SK-N-SH treated with all-trans-retinoic acid at 6 μM for 48 hours (cell line): ENCODE measurements around the gene ORC4.
"Not testable (repeated sequence)": the region's sequence is repeated elsewhere in the genome, so short reads cannot be mapped to it uniquely, and the experiment has no call there.

Source experiments
- ATAC-seq: fragments of 200-7000 bp; cut with Tn5 transposase; 3 replicates; pipeline ENCODE4 v1.9.1; 2020; ENCODE audit warnings: mild to moderate bottlenecking, moderate library complexity
- ARNTL ChIP-seq: fragments of 450-650 bp; formaldehyde crosslinking; IDR thresholded peaks from 2 replicates; pipeline ENCODE4 v1.5.0; 2020; ENCODE audit warnings: low read depth, mild to moderate bottlenecking, moderate library complexity, borderline replicate concordance
- CSDC2 ChIP-seq: fragments of 250-450 bp; sonication (Bioruptor Pico); IDR thresholded peaks from 2 replicates; pipeline ENCODE4 v1.5.0; 2020; ENCODE audit warnings: mild to moderate bottlenecking, moderate library complexity
- ESRRG ChIP-seq: fragments of 250-450 bp; sonication (Bioruptor Pico); IDR thresholded peaks from 2 replicates; pipeline ENCODE4 v1.6.1; 2021; ENCODE audit warnings: mild to moderate bottlenecking
- ISL1 ChIP-seq: fragments of 250-450 bp; sonication (Bioruptor Pico); IDR thresholded peaks from 2 replicates; pipeline ENCODE4 v2.1.2; 2022; ENCODE audit warnings: mild to moderate bottlenecking, moderate library complexity
- OSR1 ChIP-seq: fragments of 250-450 bp; sonication (Bioruptor Pico); IDR thresholded peaks from 2 replicates; pipeline ENCODE4 v1.8.0; 2022; ENCODE audit warnings: moderate library complexity, mild to moderate bottlenecking, inconsistent platforms
- PATZ1 ChIP-seq: fragments of 250-450 bp; sonication (Bioruptor Pico); IDR thresholded peaks from 2 replicates; pipeline ENCODE4 v1.8.0; 2020; ENCODE audit warnings: mild to moderate bottlenecking, moderate library complexity, borderline replicate concordance
- PPARA ChIP-seq: fragments of 250-450 bp; sonication (Bioruptor Pico); IDR thresholded peaks from 2 replicates; pipeline ENCODE4 v1.5.0; 2020; ENCODE audit warnings: mild to moderate bottlenecking, borderline replicate concordance
- RARB ChIP-seq: fragments of 250-450 bp; sonication (Bioruptor Pico); IDR thresholded peaks from 2 replicates; pipeline ENCODE4 v1.8.0; 2021; ENCODE audit warnings: mild to moderate bottlenecking, moderate library complexity
- TCF4 ChIP-seq: fragments of 250-450 bp; sonication (Bioruptor Pico); IDR thresholded peaks from 2 replicates; pipeline ENCODE4 v1.8.0; 2021; ENCODE audit warnings: mild to moderate bottlenecking, moderate library complexity, borderline replicate concordance
- TOX ChIP-seq: fragments of 250-450 bp; sonication (Bioruptor Pico); IDR thresholded peaks from 2 replicates; pipeline ENCODE4 v1.8.0; 2021; ENCODE audit warnings: mild to moderate bottlenecking, moderate library complexity, borderline replicate concordance
- TSHZ2 ChIP-seq: fragments of 250-450 bp; sonication (Bioruptor Pico); IDR thresholded peaks from 2 replicates; pipeline ENCODE4 v1.5.0; 2020; ENCODE audit warnings: mild to moderate bottlenecking, moderate library complexity
- ZC3H10 ChIP-seq: fragments of 250-450 bp; sonication (Bioruptor Pico); IDR thresholded peaks from 2 replicates; pipeline ENCODE4 v1.5.1; 2021; ENCODE audit warnings: mild to moderate bottlenecking, moderate library complexity
- ZFP30 ChIP-seq: fragments of 450-650 bp; formaldehyde crosslinking; IDR thresholded peaks from 2 replicates; pipeline ENCODE4 v1.5.0; 2022; ENCODE audit warnings: mild to moderate bottlenecking, moderate library complexity
- ZNF70 ChIP-seq: fragments of 450-650 bp; formaldehyde crosslinking; IDR thresholded peaks from 2 replicates; pipeline ENCODE4 v1.5.0; 2020; ENCODE audit warnings: mild to moderate bottlenecking, moderate library complexity
- ZNF8 ChIP-seq: fragments of 450-650 bp; formaldehyde crosslinking; IDR thresholded peaks from 2 replicates; pipeline ENCODE4 v1.5.0; 2020; ENCODE audit warnings: mild to moderate bottlenecking, moderate library complexity
- TF ChIP-seq, protein P1 (sequence below): fragments of 250-450 bp; sonication (Bioruptor Pico); IDR thresholded peaks from 2 replicates; pipeline ENCODE4 v1.5.1; 2021; ENCODE audit warnings: mild to moderate bottlenecking, moderate library complexity
- TF ChIP-seq, protein P2 (sequence below): fragments of 250-450 bp; sonication (Bioruptor Pico); IDR thresholded peaks from 2 replicates; pipeline ENCODE4 v1.8.0; 2021; ENCODE audit warnings: low read depth, mild to moderate bottlenecking, moderate library complexity, borderline replicate concordance

The ORC4 gene

GRCh38 chr2:147996828-147997227 is 23.7 kb downstream of the ORC4 start:
- TF ChIP-seq ZC3H10 (CRISPR knock-in tag), result no peak
- TF ChIP-seq ZNF8, result peak; percentile 90
- TF ChIP-seq, protein P1, sequence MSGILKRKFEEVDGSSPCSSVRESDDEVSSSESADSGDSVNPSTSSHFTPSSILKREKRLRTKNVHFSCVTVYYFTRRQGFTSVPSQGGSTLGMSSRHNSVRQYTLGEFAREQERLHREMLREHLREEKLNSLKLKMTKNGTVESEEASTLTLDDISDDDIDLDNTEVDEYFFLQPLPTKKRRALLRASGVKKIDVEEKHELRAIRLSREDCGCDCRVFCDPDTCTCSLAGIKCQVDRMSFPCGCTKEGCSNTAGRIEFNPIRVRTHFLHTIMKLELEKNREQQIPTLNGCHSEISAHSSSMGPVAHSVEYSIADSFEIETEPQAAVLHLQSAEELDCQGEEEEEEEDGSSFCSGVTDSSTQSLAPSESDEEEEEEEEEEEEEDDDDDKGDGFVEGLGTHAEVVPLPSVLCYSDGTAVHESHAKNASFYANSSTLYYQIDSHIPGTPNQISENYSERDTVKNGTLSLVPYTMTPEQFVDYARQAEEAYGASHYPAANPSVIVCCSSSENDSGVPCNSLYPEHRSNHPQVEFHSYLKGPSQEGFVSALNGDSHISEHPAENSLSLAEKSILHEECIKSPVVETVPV (CRISPR knock-in tag), result no peak
- no peak for ATAC-seq

GRCh38 chr2:147994965-147995364 is 25.6 kb downstream of the ORC4 start:
- not testable (repeated sequence) for ATAC-seq

- no peak for TF ChIP-seq ZNF70 (CRISPR knock-in tag)
- TF ChIP-seq PATZ1 (CRISPR knock-in tag), result no peak
- no peak for TF ChIP-seq ESRRG (CRISPR knock-in tag)
- TF ChIP-seq CSDC2 (CRISPR knock-in tag), result no peak
- TF ChIP-seq TCF4 (CRISPR knock-in tag), result no peak
- TF ChIP-seq, protein P1 (CRISPR knock-in tag), result no peak
- TF ChIP-seq OSR1 (CRISPR knock-in tag), result no peak
- peak; percentile 89 for ATAC-seq
Observed at GRCh38 chr2:147989809-147990403, 30.6 kb downstream of the ORC4 start.

DNA sequence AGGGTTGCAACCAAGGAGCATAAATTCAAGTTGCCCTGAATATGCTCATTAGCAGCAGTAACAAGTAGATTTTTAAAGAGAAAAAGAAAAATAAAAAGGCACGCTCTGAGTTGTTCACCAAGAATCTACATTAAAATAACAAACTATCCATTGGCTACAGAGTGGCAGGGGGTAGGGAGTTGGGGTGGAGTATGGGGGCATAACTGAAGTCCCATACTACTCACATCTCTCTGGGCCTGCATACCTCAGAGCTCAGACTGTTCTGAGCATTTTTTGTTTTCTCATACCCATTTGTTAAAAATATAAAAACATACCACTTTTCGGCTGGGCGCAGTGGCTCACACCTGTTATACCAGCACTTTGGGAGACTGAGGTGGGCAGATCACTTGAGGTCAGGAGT is 31.4 kb downstream of the ORC4 start:
- ATAC-seq, result no peak
- TF ChIP-seq, protein P2, sequence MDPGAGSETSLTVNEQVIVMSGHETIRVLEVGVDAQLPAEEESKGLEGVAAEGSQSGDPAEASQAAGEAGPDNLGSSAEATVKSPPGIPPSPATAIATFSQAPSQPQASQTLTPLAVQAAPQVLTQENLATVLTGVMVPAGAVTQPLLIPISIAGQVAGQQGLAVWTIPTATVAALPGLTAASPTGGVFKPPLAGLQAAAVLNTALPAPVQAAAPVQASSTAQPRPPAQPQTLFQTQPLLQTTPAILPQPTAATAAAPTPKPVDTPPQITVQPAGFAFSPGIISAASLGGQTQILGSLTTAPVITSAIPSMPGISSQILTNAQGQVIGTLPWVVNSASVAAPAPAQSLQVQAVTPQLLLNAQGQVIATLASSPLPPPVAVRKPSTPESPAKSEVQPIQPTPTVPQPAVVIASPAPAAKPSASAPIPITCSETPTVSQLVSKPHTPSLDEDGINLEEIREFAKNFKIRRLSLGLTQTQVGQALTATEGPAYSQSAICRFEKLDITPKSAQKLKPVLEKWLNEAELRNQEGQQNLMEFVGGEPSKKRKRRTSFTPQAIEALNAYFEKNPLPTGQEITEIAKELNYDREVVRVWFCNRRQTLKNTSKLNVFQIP (CRISPR knock-in tag), result no peak
- TF ChIP-seq ZFP30, result no peak
- TF ChIP-seq OSR1 (CRISPR knock-in tag), result no peak
- TF ChIP-seq, protein P1 (CRISPR knock-in tag), result no peak
- no peak for TF ChIP-seq ESRRG (CRISPR knock-in tag)
- TF ChIP-seq PPARA (CRISPR knock-in tag), result no peak
- no peak for TF ChIP-seq ZNF70 (CRISPR knock-in tag)
- no peak for TF ChIP-seq PATZ1 (CRISPR knock-in tag)
- no peak for TF ChIP-seq RARB (CRISPR knock-in tag)
- TF ChIP-seq ARNTL, result no peak
- no peak for TF ChIP-seq ISL1 (CRISPR knock-in tag)
- TF ChIP-seq TSHZ2 (CRISPR knock-in tag), result no peak
- no peak for TF ChIP-seq TOX (CRISPR knock-in tag)
- TF ChIP-seq, all 23 proteins: peak for 0
